ENCODE results near the gene SULT1C2. TPM values are rescaled to one million over a fixed set of nuclear protein-coding genes. Genes with fewer than 3 reads are reported as not detected.

The SULT1C2 gene
- total RNA-seq, 1 donor from 2014 or later, result not detected

- H3K27ac Mint-ChIP-seq, result no peak overlapping the region
- no peak for DNase-seq (ENCODE audit: low spot score in 2 of 2, unreplicated experiment in 2 of 2)
- H3K27me3 Mint-ChIP-seq (ENCODE audit: low read depth), result peaks cover 26% of the 10 kb centered on the region
- H3K36me3 Mint-ChIP-seq, result no peaks in the 10 kb centered on the region
- H3K9me3 Mint-ChIP-seq, result peaks cover 10% of the 10 kb centered on the region
- no peak overlapping the region for H3K4me3 Mint-ChIP-seq
- TF ChIP-seq CTCF (IDR thresholded peaks at IDR 0.05; ENCODE audit: unreplicated experiment), result no peak
- peaks cover 2% of the 10 kb centered on the region for H3K4me1 Mint-ChIP-seq
Measured at GRCh38 chr2:108293850-108294249, 5.2 kb downstream of the SULT1C2 start.

GRCh38 chr2:108297436-108298141 lies 8.9 kb downstream of the SULT1C2 start:
- no peak for DNase-seq (ENCODE audit: low spot score in 2 of 2, unreplicated experiment in 2 of 2)
- no peak overlapping the region for H3K27ac Mint-ChIP-seq
- no peaks in the 10 kb centered on the region for H3K4me1 Mint-ChIP-seq
- H3K27me3 Mint-ChIP-seq (ENCODE audit: low read depth), result peaks cover 41% of the 10 kb centered on the region
- no peak overlapping the region for H3K4me3 Mint-ChIP-seq
- TF ChIP-seq CTCF (IDR thresholded peaks at IDR 0.05; ENCODE audit: unreplicated experiment), result no peak
- no peaks in the 10 kb centered on the region for H3K36me3 Mint-ChIP-seq
- peaks cover 5% of the 10 kb centered on the region for H3K9me3 Mint-ChIP-seq

GRCh38 chr2:108301558-108301957 lies 12.9 kb downstream of the SULT1C2 start:
- H3K4me1 Mint-ChIP-seq, result no peaks in the 10 kb centered on the region
- no peaks in the 10 kb centered on the region for H3K36me3 Mint-ChIP-seq
- no peak overlapping the region for H3K4me3 Mint-ChIP-seq
- peaks cover 57% of the 10 kb centered on the region for H3K27me3 Mint-ChIP-seq (ENCODE audit: low read depth)
- no peak for DNase-seq (ENCODE audit: low spot score in 2 of 2, unreplicated experiment in 2 of 2)
- H3K27ac Mint-ChIP-seq, result no peak overlapping the region
- peaks cover 5% of the 10 kb centered on the region for H3K9me3 Mint-ChIP-seq
- no peak for TF ChIP-seq CTCF (IDR thresholded peaks at IDR 0.05; ENCODE audit: unreplicated experiment)

GRCh38 chr2:108304975-108305374 lies 16.3 kb downstream of the SULT1C2 start:
- no peak overlapping the region for H3K27ac Mint-ChIP-seq
- no peak for TF ChIP-seq CTCF (IDR thresholded peaks at IDR 0.05; ENCODE audit: unreplicated experiment)
- H3K4me1 Mint-ChIP-seq, result no peaks in the 10 kb centered on the region
- H3K27me3 Mint-ChIP-seq (ENCODE audit: low read depth), result peaks cover 70% of the 10 kb centered on the region
- H3K4me3 Mint-ChIP-seq, result no peak overlapping the region
- no peaks in the 10 kb centered on the region for H3K36me3 Mint-ChIP-seq
- no peak for DNase-seq (ENCODE audit: low spot score in 2 of 2, unreplicated experiment in 2 of 2)
- no peaks in the 10 kb centered on the region for H3K9me3 Mint-ChIP-seq

- H3K9me3 Mint-ChIP-seq, result peaks cover 1% of the 10 kb centered on the region
- no peaks in the 10 kb centered on the region for H3K36me3 Mint-ChIP-seq
- H3K27me3 Mint-ChIP-seq (ENCODE audit: low read depth), result peaks cover 74% of the 10 kb centered on the region
- no peak for TF ChIP-seq CTCF (IDR thresholded peaks at IDR 0.05; ENCODE audit: unreplicated experiment)
- no peak overlapping the region for H3K4me3 Mint-ChIP-seq
- no peaks in the 10 kb centered on the region for H3K4me1 Mint-ChIP-seq
- H3K27ac Mint-ChIP-seq, result no peak overlapping the region
- DNase-seq (ENCODE audit: low spot score in 2 of 2, unreplicated experiment in 2 of 2), result no peak
Measured at GRCh38 chr2:108305901-108306300, 17.2 kb downstream of the SULT1C2 start.

Measured in mesothelial cell of epicardium (in vitro differentiated cells).